A549 (cell line): ENCODE measurements around the gene SPSB1. TPM values are rescaled to one million over a fixed set of nuclear protein-coding genes. Genes with fewer than 3 reads are reported as not detected.
A peak's percentile ranks its signal among the peaks of the same experiment; 100 is the strongest.

Experiments used
- ATAC-seq, 2 experiments: fragments of 200-7000 bp in 1 of 2; fragments of >200 bp in 1 of 2; cut with Nextera tagmentation in 1 of 2; cut with Tn5 transposase in 1 of 2; 3 replicates each; pipeline versions ENCODE4 v1.8.0 to v1.9.1; 2018 to 2020; ENCODE audit warnings: mild to moderate bottlenecking in 1 of 2, moderate library complexity in 1 of 2
- CTCF ChIA-PET: fragments of 300-600 bp; sonication (Branson Sonifier 250); formaldehyde crosslinking; extraction: SDS; loops from one replicate; lab custom pipeline; 2021; ENCODE audit warnings: antibody characterized with exemption, inconsistent platforms; lab: Yijun Ruan, JAX
- POLR2A ChIA-PET: fragments of 350-600 bp; formaldehyde crosslinking; extraction: SDS; loops from one replicate; lab custom pipeline; 2021; ENCODE audit warnings: antibody characterized with exemption, inconsistent platforms; lab: Yijun Ruan, JAX
- DNase-seq, 2 experiments: peaks; one replicate each; pipeline versions ENCODE4 v3.0.0 to v3.0.0-alpha.2; 2011 to 2016; ENCODE audit warnings: low read depth in 1 of 2, low spot score in 1 of 2
- FAIRE-seq: peaks from 2 replicates; lab custom pipeline; 2011; peaks lifted over from hg19 to GRCh38; lab: Jason Lieb, UNC
- H3K27ac ChIP-seq, 2 experiments: fragments of >200 bp; sonication (Bioruptor Twin); formaldehyde crosslinking; 3 replicates each; pipeline ENCODE4 v1.5.1; 2016 to 2017
- H3K4me1 ChIP-seq: fragments of >200 bp; sonication (Bioruptor Twin); formaldehyde crosslinking; 3 replicates; pipeline ENCODE4 v1.6.1; 2016
- H3K4me2 ChIP-seq: fragments of >200 bp; sonication (Bioruptor Twin); formaldehyde crosslinking; 3 replicates; pipeline ENCODE4 v1.6.1; 2016
- H3K4me3 ChIP-seq: fragments of >200 bp; sonication (Bioruptor Twin); formaldehyde crosslinking; 3 replicates; pipeline ENCODE4 v1.5.1; 2016
- H3K9me3 ChIP-seq: fragments of >200 bp; sonication (Bioruptor Twin); formaldehyde crosslinking; 3 replicates; pipeline ENCODE4 v1.6.1; 2016
- CBX8 ChIP-seq: fragments of 200-600 bp; sonication (generic); IDR thresholded peaks from 2 replicates; pipeline ENCODE4 v1.6.1; 2016
- CHD2 ChIP-seq: fragments of 150-350 bp; IDR thresholded peaks from 2 replicates; pipeline ENCODE4 v1.6.1; 2014; ENCODE audit warnings: low read length; ENCODE audit not compliant: partially characterized antibody
- EHF ChIP-seq: fragments of 250-450 bp; sonication (Bioruptor Pico); IDR thresholded peaks from 2 replicates; pipeline ENCODE4 v1.5.0; 2020; ENCODE audit warnings: mild to moderate bottlenecking
- ELK1 ChIP-seq: fragments of 150-350 bp; IDR thresholded peaks from 2 replicates; pipeline ENCODE4 v1.6.1; 2014; ENCODE audit warnings: low read depth, mild to moderate bottlenecking, low read length
- FOSL2 ChIP-seq, 2 experiments: fragments of 450-650 bp in 1 of 2; fragments of >200 bp in 1 of 2; sonication (Bioruptor Twin) in 1 of 2; formaldehyde crosslinking; IDR thresholded peaks; 2 replicates each; pipeline versions ENCODE4 v1.5.0 to v1.6.1; 2016 to 2020; ENCODE audit warnings: mild to moderate bottlenecking in 1 of 2, moderate library complexity in 1 of 2
- GATA3 ChIP-seq: IDR thresholded peaks from 2 replicates; pipeline ENCODE4 v1.6.1; 2012; ENCODE audit warnings: borderline replicate concordance
- HES2 ChIP-seq: fragments of >200 bp; sonication (Bioruptor Twin); formaldehyde crosslinking; IDR thresholded peaks from 2 replicates; pipeline ENCODE4 v1.6.1; 2016
- HEYL ChIP-seq: fragments of 250-450 bp; sonication (Bioruptor Pico); IDR thresholded peaks from 2 replicates; pipeline ENCODE4 v1.8.0; 2021; ENCODE audit warnings: mild to moderate bottlenecking, moderate library complexity
- HMGXB4 ChIP-seq: fragments of 250-450 bp; sonication (Bioruptor Pico); IDR thresholded peaks from 2 replicates; pipeline ENCODE4 v1.5.0; 2021; ENCODE audit warnings: mild to moderate bottlenecking, moderate library complexity, borderline replicate concordance
- JUNB ChIP-seq: fragments of >200 bp; sonication (Bioruptor Twin); formaldehyde crosslinking; IDR thresholded peaks from 2 replicates; pipeline ENCODE4 v1.6.1; 2016
- MAX ChIP-seq: IDR thresholded peaks from 2 replicates; pipeline ENCODE4 v1.6.1; 2012
- MAZ ChIP-seq: fragments of 150-350 bp; IDR thresholded peaks from 2 replicates; pipeline ENCODE4 v1.6.1; 2014; ENCODE audit warnings: antibody characterized with exemption, low read depth, low read length, borderline replicate concordance
- MYC ChIP-seq: IDR thresholded peaks from 2 replicates; pipeline ENCODE4 v1.6.1; 2012; ENCODE audit warnings: mild to moderate bottlenecking, inconsistent platforms, low read length, improper control_type of control experiment, borderline replicate concordance
- PBX3 ChIP-seq: IDR thresholded peaks from 2 replicates; pipeline ENCODE4 v1.6.1; 2012
- RAD21 ChIP-seq, 2 experiments: fragments of >200 bp in 1 of 2; sonication (Bioruptor Twin) in 1 of 2; formaldehyde crosslinking in 1 of 2; IDR thresholded peaks in 1 of 2; conservative IDR thresholded peaks in 1 of 2; 2 replicates in 1 of 2; 3 replicates in 1 of 2; pipeline ENCODE4 v1.6.1; 2012 to 2018; ENCODE audit warnings: inconsistent platforms in 1 of 2
- RCOR1 ChIP-seq: fragments of 150-350 bp; IDR thresholded peaks from 2 replicates; pipeline ENCODE4 v1.6.1; 2014; ENCODE audit warnings: antibody characterized with exemption, low read length, low read depth
- SREBF2 ChIP-seq: fragments of 450-650 bp; IDR thresholded peaks from 2 replicates; pipeline ENCODE4 v1.6.1; 2014; ENCODE audit warnings: mild to moderate bottlenecking, moderate library complexity
- ZSCAN20 ChIP-seq: fragments of 250-450 bp; sonication (Bioruptor Pico); IDR thresholded peaks from 2 replicates; pipeline ENCODE4 v1.8.0; 2022; ENCODE audit warnings: mild to moderate bottlenecking, moderate library complexity
- WGBS: methylation state at CpG from one replicate; pipeline ENCODE4 v1.1.6; 2017; ENCODE audit errors: missing lambda C conversion rate; 5-methylcytosine and 5-hydroxymethylcytosine counted together
- polyA plus RNA-seq, 4 experiments: library from polyadenylated mRNA; depleted of rRNA in 3 of 4; stranded (reverse); fragments of >200 nt; fragmentation: RNase III in 1 of 4; extraction: RNeasy Plus Mini Kit Qiagen cat#74134 plus additional on column Dnase treatment in 1 of 4; gene quantifications; 2 replicates in 3 of 4; 3 replicates in 1 of 4; pipeline ENCODE4 v1.2.3, GENCODE V29; 2011 to 2017

The SPSB1 gene
- polyA plus RNA-seq, 2 of the 4 experiments (the other 2 are of a cell fraction) = 22.3 to 23.7 TPM

GRCh38 chr1:9293533-9294404 lies 1.1 kb downstream of the SPSB1 start:
- 2% methylated on average over 31 of the region's 41 CpGs for WGBS
- ATAC-seq (0 out of 6 replicates have a peak, but pooled peaks of 1 of the 2 experiments have one; percentile 1), FAIRE-seq (no peak), DNase-seq (peak in 1 of 2 experiments; percentile 56)
- peaks cover 68% of the 10 kb centered on the region for H3K4me1 ChIP-seq
- peak overlapping the region; percentile 96 for H3K4me3 ChIP-seq
- H3K9me3 ChIP-seq = peaks cover 1% of the 10 kb centered on the region; the same call in 2 of the 3 replicates
- POLR2A ChIA-PET = no interaction called here
- CTCF ChIA-PET = no interaction called here
- TF ChIP-seq MAX (peak; percentile 16; the same call in 1 of the 2 replicates), SREBF2 (no peak)
- peak overlapping the region; percentile 93 to 99 for H3K27ac ChIP-seq
- peak overlapping the region; percentile 98 for H3K4me2 ChIP-seq

- ChIA-PET CTCF (interaction anchor here (0.7 to 1.4 kb wide), 2 partner anchors 161 to 279 kb away, joined by 3 to 4 read pairs; no protein-coding TSS in a partner anchor), POLR2A (no interaction called here)
- FAIRE-seq = no peak
- Histone ChIP-seq H3K27ac (peak overlapping the region; percentile 93 to 99), H3K4me3 (peak overlapping the region; percentile 96), H3K4me2 (peak overlapping the region; percentile 98), H3K4me1 (peaks cover 72% of the 10 kb centered on the region), H3K9me3 (no peaks in the 10 kb centered on the region)
- DNase-seq = peak in 1 of 2 experiments; percentile 61
- peak; percentile 2 to 39; a peak in 3 of 6 replicates for ATAC-seq
- 0% methylated on average over 6 of the region's 6 CpGs for WGBS
- TF ChIP-seq RCOR1 (no peak), GATA3 (no peak), FOSL2 (IDR thresholded peaks at IDR 0.05) (0 out of 2 replicates have a peak, but pooled peaks have one; percentile 33), FOSL2 (CRISPR knock-in tag; IDR thresholded peaks at IDR 0.05) (peak; percentile 51; the same call in 1 of the 2 replicates), HEYL (CRISPR knock-in tag) (no peak), MAZ (no peak), CHD2 (no peak), HES2 (no peak), CBX8 (no peak), MYC (no peak), EHF (CRISPR knock-in tag) (no peak), ELK1 (no peak), PBX3 (no peak), RAD21 (conservative IDR thresholded peaks at IDR 0.05 in 1 of 2, IDR thresholded peaks at IDR 0.05 in 1 of 2) (no peak), HMGXB4 (CRISPR knock-in tag) (no peak), JUNB (peak; percentile 41; the same call in 1 of the 2 replicates), ZSCAN20 (no peak)
- TF ChIP-seq, all 56 proteins: peak for 2
These were observed 1.7 kb downstream of the SPSB1 start for GRCh38 chr1:9294405-9294773.
